ENCODE measurements around the gene ULBP2.
"Not testable (repeated sequence)": the region's sequence is repeated elsewhere in the genome, so short reads cannot be mapped to it uniquely, and the experiment has no call there.

ULBP2 gene, protein sequence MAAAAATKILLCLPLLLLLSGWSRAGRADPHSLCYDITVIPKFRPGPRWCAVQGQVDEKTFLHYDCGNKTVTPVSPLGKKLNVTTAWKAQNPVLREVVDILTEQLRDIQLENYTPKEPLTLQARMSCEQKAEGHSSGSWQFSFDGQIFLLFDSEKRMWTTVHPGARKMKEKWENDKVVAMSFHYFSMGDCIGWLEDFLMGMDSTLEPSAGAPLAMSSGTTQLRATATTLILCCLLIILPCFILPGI

DNA sequence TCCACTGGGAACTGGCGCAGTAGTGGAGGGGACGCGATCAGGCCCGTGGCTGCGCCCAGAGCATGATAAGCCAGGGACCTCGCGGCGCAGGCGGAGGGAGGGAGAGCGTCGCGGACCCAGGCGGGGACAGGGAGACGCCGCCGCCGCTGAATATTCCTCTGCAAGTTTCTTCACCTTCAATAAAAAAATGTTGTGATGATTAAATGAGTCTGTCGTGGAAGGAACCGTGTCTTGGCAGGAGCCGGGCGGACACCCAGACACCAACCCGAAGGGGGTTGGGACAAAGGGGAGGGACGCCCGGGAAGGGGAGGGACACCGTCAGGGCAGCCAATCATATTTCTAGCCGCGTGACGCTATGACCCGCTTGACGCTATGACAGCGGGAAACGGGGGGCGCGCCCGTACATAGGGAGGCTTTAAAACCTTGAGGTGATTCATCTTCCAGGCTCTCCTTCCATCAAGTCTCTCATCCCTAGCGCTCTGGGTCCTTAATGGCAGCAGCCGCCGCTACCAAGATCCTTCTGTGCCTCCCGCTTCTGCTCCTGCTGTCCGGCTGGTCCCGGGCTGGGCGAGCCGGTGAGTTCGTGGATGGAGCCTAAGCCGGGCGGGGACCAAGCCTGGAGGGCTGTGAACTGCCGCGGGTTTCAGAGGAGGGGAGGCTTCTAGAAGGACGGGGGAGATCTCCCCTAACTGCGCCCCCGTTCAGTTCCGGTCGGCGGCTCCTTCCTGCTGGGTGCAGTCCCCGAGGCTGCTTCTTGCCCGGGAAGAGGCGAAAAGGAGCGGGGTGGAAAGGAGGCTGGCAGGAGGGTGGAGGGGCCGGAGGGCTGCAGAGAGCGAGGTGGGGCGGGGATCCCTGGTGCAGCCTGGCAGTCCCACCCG is at the start of gene ULBP2:
ULBP2 (plus strand) TSS at position 432 of the 878 bp plus-strand sequence; CDS start at position 491, 59 bp downstream.
- peak; percentile 96 for DNase-seq

DNA sequence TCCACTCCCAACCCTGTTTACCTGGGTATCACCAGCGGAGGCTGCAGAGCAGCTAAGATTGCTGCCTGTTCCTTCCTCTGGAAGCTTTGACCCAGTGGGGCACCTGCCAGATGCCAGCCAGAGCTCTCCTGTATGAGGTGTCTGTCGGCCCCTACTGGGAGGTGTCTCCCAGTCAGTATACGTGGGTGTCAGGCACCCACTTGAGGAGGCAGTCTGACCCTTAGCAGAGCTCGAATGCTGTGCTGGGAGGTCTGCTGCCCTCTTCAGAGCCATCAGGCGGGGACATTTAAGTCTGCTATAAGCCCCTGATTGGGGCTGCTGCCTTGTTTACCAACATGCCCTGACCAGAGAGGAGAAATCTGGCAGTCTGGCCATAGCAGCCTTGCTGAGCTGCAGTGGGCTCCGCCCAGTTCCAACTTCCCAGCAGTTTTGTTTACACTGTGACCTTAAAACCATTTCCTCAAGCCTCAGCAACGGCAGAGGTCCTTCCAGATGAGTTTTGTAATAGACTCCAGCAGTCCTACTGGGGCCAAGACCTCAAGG is 46.7 kb upstream of the ULBP2 start:
- no peak for DNase-seq

DNA sequence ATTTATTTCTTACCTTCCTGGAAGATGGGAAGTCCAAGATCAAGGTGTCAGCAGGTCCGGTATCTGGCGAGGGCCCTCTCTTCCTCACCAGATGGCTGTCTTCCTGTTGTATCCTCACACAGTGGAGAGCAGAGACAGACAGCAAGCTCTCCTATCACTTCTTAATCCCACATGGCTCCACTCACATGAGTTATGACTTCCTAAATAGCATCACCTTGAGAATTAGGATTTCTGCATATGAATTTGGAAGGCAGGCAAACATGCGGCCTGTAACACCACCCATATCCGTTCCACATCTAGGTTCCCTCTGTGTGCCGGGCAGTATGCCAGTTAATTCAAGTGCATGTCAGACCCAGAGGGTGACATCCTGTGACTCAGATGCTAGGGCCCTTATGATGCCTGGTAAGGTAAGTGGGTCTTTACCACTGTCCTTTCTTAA is 46.0 kb upstream of the ULBP2 start:
- peak; percentile 40 for DNase-seq

DNA sequence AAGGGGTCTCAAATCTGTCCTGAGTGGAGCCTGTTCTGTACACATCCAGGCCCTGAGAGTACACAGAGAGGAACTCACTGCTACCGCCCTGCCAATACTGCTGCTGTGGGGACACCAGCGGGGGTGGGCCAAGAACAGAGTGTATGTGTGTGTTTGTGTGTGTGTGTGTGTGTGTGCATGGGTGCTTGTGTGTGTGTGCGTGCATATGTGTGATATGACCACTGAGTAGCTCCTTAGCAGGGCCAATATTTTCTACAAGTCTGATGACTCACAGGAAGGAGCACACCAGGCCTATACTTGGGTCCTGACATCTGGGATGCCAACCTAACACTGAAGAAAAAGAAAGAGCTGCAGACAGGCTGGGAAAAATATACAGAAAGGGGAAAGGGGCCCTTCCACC is 45.3 kb upstream of the ULBP2 start:
- DNase-seq: no peak

DNA sequence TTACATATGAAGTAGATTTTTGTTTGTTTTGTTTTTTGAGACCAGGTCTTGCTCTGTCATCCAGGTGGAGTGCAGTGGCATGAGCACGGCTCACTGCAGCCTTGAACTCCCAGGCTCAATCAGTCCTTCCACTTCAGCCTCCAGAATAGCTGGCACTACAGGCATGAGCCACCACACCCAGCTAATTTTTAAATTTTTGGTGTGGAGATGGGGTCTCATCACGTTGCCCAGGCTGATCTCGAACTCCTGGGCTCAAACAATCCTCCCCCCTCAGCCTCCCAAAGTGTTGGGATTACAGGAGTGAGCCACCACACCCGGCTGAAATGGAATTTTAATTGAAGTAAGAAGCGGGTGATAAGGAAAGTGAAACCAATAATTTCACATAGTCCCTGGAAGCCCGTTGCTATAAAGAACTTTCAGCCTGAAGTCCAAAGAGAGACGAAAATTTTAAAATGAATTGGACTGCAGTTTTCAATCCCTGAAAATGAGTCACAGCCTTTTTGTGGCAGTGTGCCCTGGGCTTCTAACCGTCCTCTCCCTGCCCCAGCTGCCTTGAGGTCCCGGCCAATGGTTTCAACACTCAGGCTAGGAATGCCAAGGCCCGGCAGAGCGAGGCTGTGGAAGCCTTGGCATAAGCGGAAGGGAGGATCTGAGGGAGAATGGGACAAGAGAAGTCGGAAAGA is 44.7 kb upstream of the ULBP2 start:
- DNase-seq: no peak

DNA sequence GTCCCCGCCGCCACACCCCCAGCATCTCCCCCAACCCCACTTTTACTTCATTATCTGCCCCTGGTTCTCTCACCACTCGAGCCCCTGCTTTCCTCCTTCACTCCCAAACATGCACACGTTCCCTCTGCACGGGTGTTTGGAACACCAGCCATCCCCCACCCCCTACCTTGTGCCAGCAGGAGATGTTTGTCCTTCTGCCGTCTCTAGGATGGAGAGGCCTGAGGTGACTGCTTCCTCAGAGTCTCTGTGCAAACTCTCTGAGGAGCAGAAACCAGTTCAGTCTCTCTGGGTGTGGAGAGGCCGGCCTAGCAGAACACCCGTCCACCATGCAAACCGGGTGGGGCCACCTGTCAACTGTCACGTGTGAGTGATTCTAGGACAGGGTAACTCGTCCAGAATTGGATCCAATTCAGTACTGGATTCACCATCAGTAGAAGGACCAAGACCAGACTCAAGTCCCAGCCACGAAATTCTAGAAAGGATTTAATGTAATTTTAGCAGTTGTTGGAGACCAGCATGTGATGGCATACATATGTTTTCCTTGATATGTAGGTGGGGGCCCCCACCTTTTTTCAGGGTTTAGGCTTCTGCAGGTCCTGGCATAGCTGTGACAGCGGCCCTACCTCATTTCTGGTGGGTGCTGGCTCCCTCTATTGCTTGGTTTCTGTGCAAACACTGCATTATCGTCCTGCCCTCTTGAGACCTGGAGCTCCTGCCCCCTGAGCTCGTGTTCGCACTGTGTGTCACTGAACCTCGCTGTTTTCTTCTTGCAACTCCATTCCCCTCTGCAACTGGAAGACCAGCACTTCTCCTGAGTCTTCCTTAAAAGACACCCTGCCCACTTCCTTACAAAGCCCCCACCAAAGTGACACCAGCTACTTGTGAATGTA is 43.7 kb upstream of the ULBP2 start, which contains the start of gene RAET1E:
RAET1E (minus strand) TSS at position 259 of the 890 bp plus-strand sequence. CDS start 7,212 bp downstream, outside the sequence.
- DNase-seq: no peak

DNA sequence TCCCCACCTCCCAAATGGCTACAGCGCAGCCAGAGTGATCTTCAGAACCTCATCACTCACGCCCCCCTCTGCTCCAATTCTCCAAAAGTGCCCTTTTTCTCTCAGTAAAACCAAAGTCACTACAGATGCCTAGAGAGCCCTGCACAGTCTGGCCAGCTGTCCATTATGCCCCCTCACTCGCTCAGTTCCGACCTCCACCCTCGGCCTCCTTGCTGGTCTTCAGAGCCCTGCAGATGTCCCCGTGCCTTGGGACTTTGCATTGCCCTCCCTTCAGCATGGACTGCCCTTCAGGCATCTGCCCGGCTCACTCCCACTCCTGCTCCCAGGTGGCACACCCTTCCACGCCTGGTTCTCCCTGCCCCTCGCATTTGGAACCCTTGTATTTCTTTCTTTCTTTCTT is 42.8 kb upstream of the ULBP2 start:
- DNase-seq: no peak

DNA sequence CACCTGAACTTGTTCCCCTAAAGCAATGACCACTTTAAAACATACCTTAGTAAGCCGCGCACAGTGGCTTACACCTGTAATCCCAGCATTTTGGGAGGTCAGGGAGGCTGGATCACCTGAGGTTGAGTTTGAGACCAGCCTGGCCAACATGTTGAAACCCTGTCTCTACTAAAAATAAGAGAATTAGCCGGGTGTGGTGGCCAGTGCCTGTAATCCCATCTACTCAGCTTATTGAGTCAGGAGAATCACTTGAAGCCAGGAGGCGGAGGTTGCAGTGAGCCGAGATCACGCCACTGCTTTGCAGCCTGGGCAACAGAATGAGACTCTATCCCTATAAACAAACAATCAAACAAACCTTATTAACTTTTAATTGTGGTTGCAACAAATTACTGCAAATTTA is 42.3 kb upstream of the ULBP2 start:
- no peak for DNase-seq

DNA sequence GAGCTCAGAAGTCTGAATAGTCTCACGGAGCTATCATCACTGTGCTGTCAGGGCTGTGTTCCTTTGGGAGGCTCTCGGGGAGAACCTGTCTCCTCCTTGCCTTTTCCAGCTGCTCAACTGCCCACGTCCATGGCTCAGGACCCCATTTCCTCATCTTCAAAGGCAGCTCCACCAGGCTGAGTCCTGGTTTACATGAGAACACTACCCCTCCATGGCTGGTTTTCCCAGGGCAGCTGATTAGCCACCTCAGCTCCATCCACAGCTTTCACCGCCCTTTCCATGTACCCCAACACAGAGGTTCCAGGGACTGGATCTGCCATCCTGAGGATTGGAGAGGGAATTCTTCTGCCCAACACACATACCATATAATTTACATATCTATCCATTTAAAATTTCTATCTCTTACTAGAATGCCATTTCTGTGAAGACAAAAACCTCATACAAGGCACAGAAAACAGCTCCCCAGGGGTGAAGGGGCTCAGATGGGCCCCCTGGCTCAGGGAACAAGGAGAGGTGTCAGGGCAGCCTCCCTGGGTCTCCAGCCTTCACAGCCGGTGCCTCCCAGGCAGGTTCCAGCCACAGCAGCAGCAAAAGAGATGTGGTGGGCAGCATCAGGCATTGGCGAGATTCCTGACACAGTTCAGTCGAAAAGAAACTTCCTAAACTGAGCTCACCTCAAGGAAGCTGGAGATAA is 41.7 kb upstream of the ULBP2 start:
- DNase-seq: no peak

DNA sequence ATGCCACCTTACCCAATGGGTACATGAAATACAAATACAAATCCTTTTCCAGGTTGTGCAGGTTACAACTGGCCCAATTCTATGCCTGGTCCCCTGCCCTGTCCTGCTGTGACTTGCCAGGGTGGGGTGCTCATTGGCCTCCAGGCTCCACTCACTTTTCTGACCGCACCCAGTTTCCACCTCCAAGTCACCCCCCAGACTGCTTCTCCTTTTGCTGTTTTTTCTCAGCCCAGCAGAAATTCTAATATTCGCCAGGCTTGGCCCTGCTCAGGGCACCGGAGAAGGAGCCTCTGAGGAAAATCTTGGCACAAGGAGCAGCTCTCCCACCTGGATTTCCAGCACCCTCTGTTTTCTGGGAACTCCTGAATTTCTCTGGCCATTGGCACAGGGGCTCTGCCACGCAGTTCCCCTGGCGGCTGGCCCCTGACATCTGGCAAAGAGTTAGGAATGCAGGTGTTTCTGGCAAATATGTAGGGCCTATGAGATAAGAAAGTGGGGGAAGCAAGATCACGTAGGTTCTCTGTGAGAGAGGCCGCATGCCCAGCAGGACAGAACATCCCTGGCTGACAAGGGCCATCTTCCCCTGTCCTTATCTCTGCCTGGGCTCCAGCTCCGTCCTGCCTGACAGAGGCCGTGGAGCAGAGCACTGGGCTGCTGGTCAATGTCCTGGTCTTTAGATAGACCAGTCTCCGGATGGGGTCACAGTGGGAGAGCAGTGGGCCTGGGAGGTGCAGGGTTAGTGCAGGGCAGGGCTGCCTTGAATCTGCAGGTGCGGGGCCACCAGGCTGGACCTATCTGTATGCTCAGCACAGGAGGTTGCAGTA is 41.0 kb upstream of the ULBP2 start:
- DNase-seq: no peak

DNA sequence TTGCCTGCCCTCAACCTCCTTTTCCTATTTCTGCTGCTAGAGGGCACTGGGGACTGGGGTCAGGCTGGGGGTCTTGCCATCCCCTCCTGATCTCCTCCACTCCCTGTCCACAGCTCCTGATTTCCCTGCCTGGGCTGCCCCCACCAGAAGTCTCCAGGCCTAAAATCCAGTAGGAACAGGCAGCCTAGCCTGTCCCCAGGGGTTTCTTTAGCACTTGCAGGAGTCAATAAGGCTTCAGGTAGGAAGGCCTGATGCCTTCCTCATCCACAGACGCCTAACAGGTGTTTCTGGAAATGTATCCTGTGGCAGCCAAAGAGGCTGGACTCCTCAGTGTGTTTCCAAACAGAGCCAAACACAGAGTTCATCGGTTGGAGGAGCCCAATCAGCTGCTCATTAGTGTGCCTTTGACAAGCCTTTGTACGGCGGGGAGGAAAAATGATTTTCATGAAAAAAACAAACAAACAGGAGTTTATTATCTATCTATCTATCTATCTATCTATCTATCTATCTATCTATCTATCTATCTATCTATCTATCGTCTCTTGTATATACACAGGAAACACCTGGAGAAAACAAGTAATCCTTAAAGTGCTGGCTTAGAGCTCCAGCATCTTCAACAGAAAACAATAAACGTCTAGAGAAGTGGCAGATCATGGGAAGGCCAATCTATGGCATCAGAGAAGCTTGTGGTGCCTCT is 40.2 kb upstream of the ULBP2 start:
- DNase-seq: no peak

DNA sequence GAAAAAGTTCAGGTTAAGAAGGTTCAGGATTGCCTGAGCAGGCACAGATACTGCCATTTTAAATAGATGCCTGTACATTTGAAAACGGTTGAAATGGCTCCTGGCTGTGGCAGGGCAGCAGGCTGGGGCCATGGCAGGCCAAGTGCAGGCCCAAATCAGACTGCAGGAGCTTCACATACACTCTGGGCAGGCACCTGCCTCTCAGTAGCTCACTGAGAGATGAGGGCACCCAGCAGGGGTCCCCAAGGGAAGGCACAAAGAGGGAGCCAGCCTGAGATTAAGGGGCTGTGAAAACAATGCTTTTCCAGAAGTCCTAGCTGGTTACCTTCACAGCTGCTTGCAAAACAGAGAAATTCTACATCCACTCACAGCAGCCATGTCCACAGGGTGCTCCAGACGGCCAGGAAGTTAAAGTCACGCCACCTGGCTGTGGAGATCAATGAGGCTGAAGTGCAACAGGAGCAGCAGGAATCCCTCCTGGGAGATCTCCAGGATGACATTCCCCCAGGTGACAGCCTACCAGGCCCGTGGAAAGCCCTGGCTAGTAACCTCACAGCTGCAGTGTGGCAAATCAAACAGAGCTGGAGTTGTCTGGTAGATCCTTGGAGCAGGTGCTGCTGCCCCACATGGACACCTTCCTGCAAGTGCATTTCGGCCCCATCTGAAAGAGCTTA is 37.7 kb upstream of the ULBP2 start:
- DNase-seq: no peak

DNA sequence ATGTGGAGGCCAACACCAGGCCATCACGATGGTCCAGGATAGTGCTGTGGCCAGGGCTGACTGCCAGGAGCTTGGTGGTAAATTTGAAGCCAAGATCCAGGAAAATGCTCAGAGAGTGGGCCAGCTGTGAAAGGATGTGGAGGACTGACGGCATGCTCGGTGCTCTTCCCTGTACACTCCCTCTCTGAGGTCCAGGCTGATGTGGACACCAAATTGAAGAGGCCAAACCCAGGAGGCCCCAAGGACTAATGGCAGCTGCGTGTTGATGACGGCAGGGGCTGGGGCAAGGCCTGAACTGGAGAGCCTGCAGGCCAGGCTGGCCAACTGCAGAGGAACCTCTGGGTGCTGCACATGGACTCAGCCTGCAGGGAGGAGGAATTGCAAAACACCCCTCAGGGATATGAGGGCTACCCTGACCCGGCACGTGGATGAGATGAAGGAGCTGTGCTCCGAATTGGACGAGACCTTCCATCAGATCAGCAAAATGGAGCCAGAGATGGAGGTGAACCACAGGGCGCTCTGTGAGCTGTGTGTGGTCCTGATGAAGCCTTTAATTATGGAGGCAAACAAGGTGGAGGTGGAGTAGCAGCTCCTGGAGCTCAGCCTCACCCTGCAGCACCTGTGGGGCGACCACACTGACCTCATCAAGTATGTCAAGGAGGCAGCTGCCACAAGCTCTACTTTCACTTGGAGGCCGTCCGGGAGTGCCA is 37.0 kb upstream of the ULBP2 start:
- no peak for DNase-seq

DNA sequence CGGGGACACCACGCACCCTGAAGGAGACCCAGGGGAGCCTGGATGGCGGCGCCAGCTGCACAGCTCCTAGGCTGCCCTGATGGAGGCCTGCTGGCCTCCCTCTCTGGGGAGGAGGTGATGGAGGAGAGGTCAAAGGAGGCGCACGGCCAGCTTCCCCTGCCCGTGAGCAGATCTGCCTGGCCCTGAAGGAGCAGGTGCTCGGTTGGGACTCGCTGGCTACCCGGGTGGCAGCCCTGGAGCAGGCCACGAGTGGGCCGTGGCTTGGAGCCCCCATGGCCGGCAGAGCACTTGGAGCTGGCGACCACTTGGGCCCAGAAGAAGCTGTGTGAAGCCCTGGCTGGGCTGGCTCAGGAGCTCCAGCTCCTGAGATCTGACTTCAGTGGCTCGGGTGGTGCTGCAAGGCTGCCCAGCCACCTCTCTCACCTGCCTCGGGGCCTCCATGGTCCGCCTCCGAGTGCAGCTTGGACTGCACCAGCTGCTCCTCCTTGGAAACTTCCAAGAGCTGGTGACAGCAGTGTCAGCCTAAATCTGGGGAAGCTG is 36.4 kb upstream of the ULBP2 start:
- DNase-seq: no peak

DNA sequence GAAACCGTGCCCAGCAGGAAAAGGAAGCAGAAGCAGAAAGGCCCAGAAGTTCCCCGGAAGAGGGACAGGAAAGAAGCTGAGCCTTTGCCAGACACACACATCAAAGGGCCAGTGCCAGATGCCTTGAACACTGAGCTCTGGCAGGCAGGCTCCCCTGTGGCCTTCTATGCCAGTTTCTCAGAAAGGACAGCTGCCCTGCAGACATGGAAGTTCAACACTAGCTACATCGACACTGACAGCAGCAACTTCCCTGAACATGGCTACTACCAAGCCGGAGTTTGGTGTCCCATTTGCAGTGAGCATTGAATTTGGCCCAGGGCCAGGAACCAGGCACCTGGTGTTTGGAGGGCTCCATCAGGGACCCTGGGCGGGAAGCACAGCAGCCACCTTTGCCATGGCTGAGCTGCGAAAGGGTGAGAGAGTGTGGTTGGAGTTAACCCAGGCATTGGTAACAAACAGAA is 35.9 kb upstream of the ULBP2 start:
- DNase-seq: no peak

DNA sequence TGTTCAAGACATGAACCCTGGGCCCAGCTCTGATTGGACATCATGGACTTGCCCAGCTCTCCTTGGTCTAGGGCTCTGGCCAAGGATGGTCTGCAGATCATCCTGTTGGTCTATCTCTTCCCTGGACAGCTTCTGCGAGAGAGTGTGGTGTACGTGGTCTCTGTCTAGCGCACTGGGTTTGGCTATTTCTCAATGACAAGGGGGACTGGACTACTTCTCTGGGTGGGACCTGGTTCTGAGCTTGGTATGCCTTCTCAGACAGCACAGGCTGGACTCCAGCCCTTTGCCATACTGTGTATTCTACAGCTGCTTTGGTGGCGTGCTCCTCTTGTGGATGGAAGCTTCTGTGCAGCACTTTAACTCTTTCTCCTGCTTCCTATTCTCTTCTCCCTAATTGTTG is 35.4 kb upstream of the ULBP2 start:
- DNase-seq: no peak

DNA sequence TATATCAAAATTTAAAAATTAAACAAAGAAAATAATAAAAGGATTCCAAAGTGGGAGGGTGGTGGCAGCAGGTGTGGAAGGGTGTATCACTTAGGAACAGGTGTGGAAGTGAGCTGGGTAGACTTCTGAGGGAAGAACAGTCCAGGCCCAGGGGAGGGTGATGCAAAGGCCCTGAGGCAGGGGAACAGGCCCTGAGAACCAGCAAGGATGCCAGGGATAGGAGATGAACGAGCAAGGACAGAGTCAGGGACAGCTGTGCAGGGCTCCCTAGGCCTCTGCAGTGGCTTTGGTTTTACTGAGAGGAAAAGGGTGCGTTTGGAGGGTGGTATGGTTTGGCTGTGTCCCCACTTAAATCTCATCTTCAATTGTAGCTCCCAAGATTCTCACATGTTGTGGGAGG is 34.5 kb upstream of the ULBP2 start:
- DNase-seq: no peak

DNA sequence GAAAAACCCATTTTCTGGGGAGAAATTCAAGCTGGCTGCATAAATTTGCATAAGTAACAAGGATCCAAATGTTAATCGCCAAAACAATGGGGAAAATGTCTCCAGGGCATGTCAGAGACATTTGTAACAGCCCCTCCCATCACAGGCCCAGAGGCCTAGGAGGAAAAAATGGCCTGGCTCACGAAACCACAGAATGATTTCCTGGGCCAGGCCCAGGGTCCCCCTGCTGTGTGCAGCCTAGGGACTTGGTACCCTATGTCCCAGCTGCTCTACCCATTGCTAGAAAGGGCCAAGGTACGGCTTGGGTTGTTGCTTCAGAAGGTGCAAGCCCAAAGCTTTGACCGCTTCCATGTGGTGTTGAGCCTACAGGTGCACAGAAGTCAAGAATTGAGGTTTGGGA is 33.3 kb upstream of the ULBP2 start:
- not testable (repeated sequence) for DNase-seq

Measured in CD4-positive, alpha-beta T cell treated with Interleukin-21 for 1 hour (primary cell).